ENCODE data around the gene STX16.

- TF ChIP-seq CTCF (IDR thresholded peaks at IDR 0.05): no peak
- no peak for TF ChIP-seq POLR2AphosphoS5 (IDR thresholded peaks at IDR 0.05; ENCODE audit: low read depth, low read length)
- no peak for TF ChIP-seq REST (IDR thresholded peaks at IDR 0.05; ENCODE audit: insufficient read depth in 1 of 2, low read depth in 2 of 2, low read length in 1 of 2)
- no peak for TF ChIP-seq TCF7L2 (IDR thresholded peaks at IDR 0.05; ENCODE audit: low read depth, low read length)
- no peak for TF ChIP-seq SIN3A (IDR thresholded peaks at IDR 0.05; ENCODE audit: borderline replicate concordance, insufficient read depth, low read depth, low read length)
Observed at GRCh38 chr20:58696411-58696961, 45.4 kb downstream of the STX16 start.
